K562 treated with DMSO at 1 percent for 24 hours (cell line): ENCODE measurements around the gene OR10A2. TPM values are rescaled to one million over a fixed set of nuclear protein-coding genes. Genes with fewer than 3 reads are reported as not detected.

Source experiments
- total RNA-seq: library from RNA; unstranded; fragments of 300-600 nt; gene quantifications from 2 replicates; pipeline ENCODE4 v1.2.3, GENCODE V29; 2022; ENCODE audit warnings: low read depth; ENCODE audit not compliant: insufficient read depth

The OR10A2 gene
- total RNA-seq = not detected in 2 replicates

GRCh38 chr11:6862961-6863360, at the start of gene OR10A2:
TSS of gene OR10A2 (plus strand) at chr11:6863057. CDS start at chr11:6869755, 6,698 bp downstream.

GRCh38 chr11:6845383-6845782, 17.5 kb upstream of the OR10A2 start, which contains the start of gene OR10A5:
TSS of gene OR10A5 (plus strand) at chr11:6845683. CDS start at chr11:6845683, 0 bp downstream.

GRCh38 chr11:6876325-6876724, 13.5 kb downstream of the OR10A2 start, which contains the start of gene OR10A4:
TSS of gene OR10A4 (plus strand) at chr11:6876625. CDS start at chr11:6876648, 23 bp downstream.

GRCh38 chr11:6892400-6892799, 29.5 kb downstream of the OR10A2 start, which contains the start of gene OR2D2:
TSS of gene OR2D2 (minus strand) at chr11:6892500. CDS start at chr11:6892500, 0 bp downstream.

GRCh38 chr11:6920702-6921101, 57.8 kb downstream of the OR10A2 start, which contains the start of gene OR2D3:
TSS of gene OR2D3 (plus strand) at chr11:6921002. CDS start at chr11:6921002, 0 bp downstream.

Other genes with a start within 250 kb of the OR10A2 start
- 117 and 119 TPM in 2 replicates for gene TPP1, start 243.6 kb upstream of the OR10A2 start, total RNA-seq
- 0.49 and 0.64 TPM in 2 replicates for gene DCHS1, start 207.2 kb upstream of the OR10A2 start, total RNA-seq
- 54.0 and 59.4 TPM in 2 replicates for gene MRPL17, start 179.7 kb upstream of the OR10A2 start, total RNA-seq
- 0.21 and 0.23 TPM in 2 replicates for gene OR2AG2, start 91.1 kb upstream of the OR10A2 start, total RNA-seq
- gene OR2AG1, start 80.0 kb upstream of the OR10A2 start, total RNA-seq = not detected in 2 replicates
- not detected in 2 replicates for gene OR6A2, start 63.4 kb upstream of the OR10A2 start, total RNA-seq
- not detected in 2 replicates for gene OR10A5, start 17.4 kb upstream of the OR10A2 start, total RNA-seq
- not detected in 2 replicates for gene OR10A4, start 13.6 kb downstream of the OR10A2 start, total RNA-seq
- not detected in 2 replicates for gene OR2D2, start 29.4 kb downstream of the OR10A2 start, total RNA-seq
- not detected in 2 replicates for gene OR2D3, start 57.9 kb downstream of the OR10A2 start, total RNA-seq
- 4.0 and 6.3 TPM in 2 replicates for gene ZNF215, start 63.4 kb downstream of the OR10A2 start, total RNA-seq
- 0.86 TPM in 1 of 2 replicates, not detected in the other for gene ZNF214, start 157.3 kb downstream of the OR10A2 start, total RNA-seq
- gene NLRP14, start 157.4 kb downstream of the OR10A2 start, total RNA-seq = 0.15 and 0.27 TPM in 2 replicates
- gene RBMXL2, start 225.9 kb downstream of the OR10A2 start, total RNA-seq = 0.28 and 0.69 TPM in 2 replicates